Stimulated activated CD8-positive, alpha-beta memory T cell treated with anti-CD3 and anti-CD28 coated beads, Interleukin-7, amount 100 ng/mL, for 24 hours (primary cell): ENCODE data around the gene HACD1.

ENCODE experiments used
- DNase-seq: peaks from one replicate; pipeline ENCODE4 v3.0.0-alpha.2; 2020; ENCODE audit warnings: low read depth

Gene HACD1

DNA sequence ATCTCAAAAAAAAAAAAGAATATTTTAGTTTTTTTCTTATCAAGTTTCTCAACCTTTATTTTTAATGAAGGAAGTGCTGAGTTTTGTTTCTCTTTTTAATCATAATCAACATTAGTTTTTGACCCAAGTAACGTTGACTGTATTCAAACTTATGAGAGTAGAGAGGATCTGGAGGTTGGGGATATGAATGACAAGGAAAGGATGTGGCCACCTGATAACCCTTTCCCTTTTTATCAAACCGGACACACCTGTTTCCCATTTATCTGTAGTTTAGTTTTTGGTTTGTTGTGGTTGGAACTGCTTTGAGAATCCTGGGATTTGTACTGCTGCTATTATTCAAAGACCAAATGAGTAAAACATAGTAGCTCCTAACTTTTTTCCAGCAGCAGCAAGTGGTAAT, 38.6 kb downstream of the HACD1 start:
- no peak for DNase-seq

DNA sequence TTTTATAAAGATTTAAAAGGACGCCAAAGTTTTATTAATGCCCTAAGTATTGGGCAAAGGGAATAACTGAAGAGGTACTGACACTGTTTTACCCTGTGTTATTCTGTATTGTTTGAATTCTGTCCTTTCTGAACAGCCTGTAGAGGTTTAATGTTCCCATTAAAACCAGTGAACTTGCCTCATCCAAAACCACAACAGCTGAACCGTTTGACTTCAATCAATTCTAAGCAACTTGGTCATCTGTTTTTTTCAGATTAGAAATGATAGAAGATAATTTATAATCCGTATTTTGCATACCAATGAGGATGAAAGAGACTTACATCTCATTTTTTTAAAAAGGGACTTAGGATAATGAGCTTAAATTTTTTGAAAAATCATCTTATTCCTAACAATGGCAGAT, 40.4 kb downstream of the HACD1 start:
- no peak for DNase-seq

DNA sequence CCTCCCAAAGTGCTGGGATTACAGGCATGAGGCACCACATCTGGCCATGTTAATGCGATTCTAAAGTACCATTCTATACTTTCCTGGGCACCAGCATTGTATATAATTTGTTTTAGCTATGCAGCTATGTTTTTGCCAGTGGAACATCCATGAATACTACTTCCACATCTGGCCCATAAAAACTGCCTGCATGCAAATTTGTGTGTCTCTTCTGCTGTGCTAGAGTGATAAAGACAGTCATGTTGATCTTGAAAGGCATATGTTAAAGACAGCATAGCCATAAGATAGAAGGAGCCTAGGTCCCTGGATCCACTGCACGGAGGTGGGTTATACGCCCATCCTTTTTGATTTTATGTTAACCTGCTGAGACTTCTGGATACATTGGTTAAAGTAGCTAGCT, 52.3 kb downstream of the HACD1 start:
- no peak for DNase-seq

DNA sequence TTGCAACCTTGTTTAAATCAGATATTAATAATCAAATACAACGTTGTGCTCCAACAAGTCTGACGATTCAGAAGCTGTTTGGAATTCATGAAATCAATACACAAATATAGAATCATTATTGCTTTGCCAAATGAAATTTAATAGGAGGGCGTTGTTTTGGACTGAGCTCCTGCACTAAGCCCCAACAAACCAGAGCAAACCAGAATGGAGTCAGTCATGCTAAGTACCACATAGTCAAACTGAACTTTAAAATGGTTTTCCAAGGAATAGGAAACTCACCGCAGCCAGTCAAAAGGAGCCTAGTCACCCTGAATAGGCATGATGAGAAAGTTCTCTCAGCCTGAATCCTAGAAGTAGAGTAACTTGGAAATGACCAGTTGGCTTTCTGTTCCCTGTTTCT, 53.7 kb downstream of the HACD1 start:
- DNase-seq, result no peak

DNA sequence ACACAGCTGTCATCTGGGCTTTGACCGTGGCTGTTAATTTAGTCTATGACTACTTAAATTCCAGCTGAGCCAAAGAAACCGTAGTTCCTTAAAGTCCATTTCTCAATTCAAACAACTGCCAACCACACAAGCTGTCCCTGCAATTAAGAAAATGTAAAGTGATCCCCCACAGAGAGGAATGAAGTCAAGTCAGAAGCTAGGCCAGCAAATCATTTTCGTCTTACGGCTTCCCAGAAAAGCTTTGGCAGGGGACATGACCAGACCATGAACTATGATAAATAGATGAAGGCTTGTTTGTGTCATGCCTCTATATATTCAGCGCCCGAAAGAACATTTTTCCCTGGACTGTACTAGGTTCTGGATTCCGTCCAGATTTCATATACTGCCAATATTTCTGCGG, 54.6 kb downstream of the HACD1 start:
- no peak for DNase-seq

DNA sequence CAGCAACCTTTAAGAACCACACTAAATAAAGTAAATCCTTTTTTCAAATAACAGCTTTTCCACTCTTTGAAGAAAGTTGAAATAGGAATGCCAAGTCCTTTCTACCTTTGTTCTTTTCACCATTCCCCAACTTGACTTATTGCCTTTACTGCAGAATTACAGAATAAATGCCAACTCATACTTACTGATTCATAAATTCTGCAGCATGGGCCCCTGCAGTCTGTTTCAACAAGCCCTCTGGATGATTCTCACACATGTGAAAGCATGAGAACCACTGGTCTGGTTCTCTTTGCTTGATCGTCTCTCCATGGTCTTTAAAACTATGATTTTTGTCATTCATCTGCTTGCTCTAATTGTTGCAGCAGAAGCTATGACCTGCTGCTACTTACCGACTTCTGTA, 56.1 kb downstream of the HACD1 start:
- no peak for DNase-seq

DNA sequence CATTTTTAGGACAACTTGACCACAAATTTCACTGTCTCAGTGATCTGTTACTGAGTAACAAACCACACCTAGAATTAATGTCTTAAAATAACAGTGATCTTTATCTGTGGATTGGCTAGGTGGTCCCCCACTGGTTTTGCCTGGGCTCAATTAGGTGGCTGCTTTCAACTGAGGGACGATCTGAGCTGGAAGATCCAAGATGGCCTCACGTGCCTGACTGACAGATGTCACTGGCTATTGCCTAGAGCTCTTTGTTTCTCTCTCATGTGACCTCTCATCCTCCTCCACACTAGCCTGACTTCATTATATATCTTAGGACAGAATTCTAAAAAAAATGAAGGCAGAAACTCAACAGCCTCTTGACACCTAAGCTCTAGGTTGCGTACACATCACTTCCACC, 59.7 kb downstream of the HACD1 start:
- DNase-seq, result no peak

DNA sequence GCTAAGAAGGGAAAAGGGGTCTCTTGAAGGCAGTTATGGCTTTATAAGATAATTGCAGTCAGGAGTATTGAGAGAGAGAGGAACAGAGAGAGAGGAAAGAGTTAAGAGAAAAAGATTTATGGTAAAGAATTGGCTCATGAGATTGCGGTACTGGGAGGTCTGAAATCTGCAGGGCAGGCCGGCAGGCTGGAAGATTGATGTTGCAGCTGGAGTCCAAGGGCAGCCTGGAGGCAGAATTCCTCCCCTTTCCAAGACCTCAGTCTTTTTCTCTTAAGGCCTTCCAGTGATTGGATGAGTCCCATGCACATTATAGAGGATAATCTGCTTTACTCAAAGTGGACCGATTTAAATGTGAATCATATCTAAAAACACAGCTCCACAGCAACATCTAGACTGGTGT, 68.4 kb downstream of the HACD1 start:
- DNase-seq, result no peak

DNA sequence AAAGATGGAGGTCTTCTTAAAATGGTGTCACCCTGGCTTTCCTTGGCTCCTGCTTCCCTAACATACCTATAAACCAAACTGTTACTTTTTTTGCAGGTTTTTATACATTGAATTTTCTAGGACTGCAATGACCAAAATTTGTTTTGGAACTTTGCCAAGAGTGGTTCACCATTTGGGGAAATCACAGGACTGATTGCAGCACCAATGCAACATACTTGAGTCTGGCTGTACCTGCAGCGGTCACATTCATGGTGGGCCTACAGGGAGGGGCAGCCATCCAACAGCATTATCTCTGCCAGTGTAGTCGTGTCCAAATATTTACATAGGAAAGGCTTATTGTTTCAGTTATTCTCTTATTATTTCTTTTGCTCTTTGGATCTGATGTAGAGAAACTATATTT, 69.0 kb downstream of the HACD1 start:
- DNase-seq, result no peak

DNA sequence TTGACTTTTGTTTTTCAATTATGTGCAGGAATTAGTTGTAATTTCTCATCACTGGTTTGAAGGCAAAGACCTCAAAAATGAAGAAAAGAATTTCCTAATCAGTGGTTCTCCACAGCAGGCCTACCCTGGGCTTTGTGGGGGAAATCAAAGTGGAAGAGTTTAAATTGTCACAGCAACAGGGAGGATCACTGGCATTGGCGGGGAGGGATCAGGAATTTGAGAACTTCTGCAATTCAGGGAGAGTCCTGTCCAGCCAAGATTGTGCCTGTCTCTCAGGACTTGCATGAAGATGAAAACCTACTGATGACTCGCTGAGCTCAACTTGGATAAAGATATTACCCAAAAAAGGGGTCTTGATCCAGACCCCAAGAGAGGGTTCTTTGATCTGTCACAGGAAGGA, 70.1 kb downstream of the HACD1 start:
- no peak for DNase-seq

DNA sequence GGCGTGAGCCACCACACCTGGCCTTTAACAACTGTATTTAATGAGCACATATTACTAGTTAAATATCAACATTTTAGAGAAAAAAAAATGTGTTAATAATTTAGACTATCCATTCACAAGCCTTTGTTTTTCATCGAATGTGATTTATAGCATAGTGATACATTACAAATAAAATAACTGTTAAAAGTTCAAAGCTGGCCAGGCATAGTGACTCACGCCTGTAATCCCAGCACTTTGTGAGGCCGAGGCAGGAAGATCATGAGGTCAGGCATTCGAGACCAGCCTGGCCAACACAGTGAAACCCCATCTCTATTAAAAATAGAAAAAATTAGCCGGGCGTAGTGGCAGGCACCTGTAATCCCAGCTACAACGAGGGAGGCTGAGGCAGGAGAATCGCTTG, 72.7 kb downstream of the HACD1 start:
- DNase-seq, result no peak
